GM19397 (cell line): ENCODE measurements around the gene NHSL2.

Source experiments
- ATAC-seq: cut with Tn5 transposase; IDR thresholded peaks from one replicate; pipeline ENCODE4 v1.9.1; 2021; ENCODE audit warnings: mild to moderate bottlenecking, moderate library complexity; ENCODE audit not compliant: unreplicated experiment

The NHSL2 gene

GRCh38 chrX:72102126-72102525 is 191.5 kb downstream of the NHSL2 start:
- ATAC-seq = no peak

- no peak for ATAC-seq
Measured at GRCh38 chrX:72102760-72103159, 192.1 kb downstream of the NHSL2 start.

- ATAC-seq = no peak
Measured at GRCh38 chrX:72105436-72105835, 194.8 kb downstream of the NHSL2 start.

GRCh38 chrX:72107320-72107719 is 196.7 kb downstream of the NHSL2 start:
- ATAC-seq = no peak

GRCh38 chrX:72107841-72108595 is 197.4 kb downstream of the NHSL2 start:
- ATAC-seq = no peak

GRCh38 chrX:72108666-72109065 is 198.0 kb downstream of the NHSL2 start:
- no peak for ATAC-seq

GRCh38 chrX:72110051-72110875 is 199.6 kb downstream of the NHSL2 start:
- no peak for ATAC-seq

GRCh38 chrX:72110876-72111708 is 200.4 kb downstream of the NHSL2 start:
- ATAC-seq = no peak

- ATAC-seq = no peak
Measured at GRCh38 chrX:72113461-72113860, 202.8 kb downstream of the NHSL2 start.

GRCh38 chrX:72114306-72114705 is 203.7 kb downstream of the NHSL2 start:
- ATAC-seq = no peak

GRCh38 chrX:72114807-72115206 is 204.2 kb downstream of the NHSL2 start:
- ATAC-seq = no peak

- no peak for ATAC-seq
Measured at GRCh38 chrX:72115380-72115779, 204.7 kb downstream of the NHSL2 start.

GRCh38 chrX:72117636-72118210 is 207.1 kb downstream of the NHSL2 start:
- ATAC-seq = no peak

- ATAC-seq = no peak
Measured at GRCh38 chrX:72120837-72121236, 210.2 kb downstream of the NHSL2 start.

GRCh38 chrX:72121383-72121782 is 210.7 kb downstream of the NHSL2 start:
- ATAC-seq = no peak

GRCh38 chrX:72122621-72123337 is 212.1 kb downstream of the NHSL2 start:
- no peak for ATAC-seq

- no peak for ATAC-seq
Measured at GRCh38 chrX:72123471-72124185, 213.0 kb downstream of the NHSL2 start.

- no peak for ATAC-seq
Measured at GRCh38 chrX:72124540-72125201, 214.0 kb downstream of the NHSL2 start.
